Mononuclear cell (primary cell): Measurements from ENCODE around the gene PPP1R3E. TPM values are rescaled to one million over a fixed set of nuclear protein-coding genes. Genes with fewer than 3 reads are reported as not detected.

Experiments used
- H3K27me3 ChIP-seq: 2 replicates; pipeline ENCODE4 v1.6.0; 2011; ENCODE audit warnings: low read length, control low read depth; ENCODE audit not compliant: insufficient read depth
- H3K4me1 ChIP-seq: 2 replicates; pipeline ENCODE4 v1.5.1; 2011; ENCODE audit warnings: mild to moderate bottlenecking, low read length, control low read depth; ENCODE audit not compliant: insufficient read depth
- H3K4me3 ChIP-seq: 2 replicates; pipeline ENCODE4 v1.5.1; 2011; ENCODE audit warnings: mild to moderate bottlenecking, low read length, moderate library complexity
- H3K9me3 ChIP-seq: 2 replicates; pipeline ENCODE4 v1.5.1; 2011; ENCODE audit warnings: low read depth, mild to moderate bottlenecking, control low read depth, low read length
- total RNA-seq: library from RNA; depleted of rRNA; stranded (reverse); fragments of >200 nt; gene quantifications from one replicate; pipeline ENCODE4 v1.2.3, GENCODE V29; 2012

PPP1R3E gene, protein sequence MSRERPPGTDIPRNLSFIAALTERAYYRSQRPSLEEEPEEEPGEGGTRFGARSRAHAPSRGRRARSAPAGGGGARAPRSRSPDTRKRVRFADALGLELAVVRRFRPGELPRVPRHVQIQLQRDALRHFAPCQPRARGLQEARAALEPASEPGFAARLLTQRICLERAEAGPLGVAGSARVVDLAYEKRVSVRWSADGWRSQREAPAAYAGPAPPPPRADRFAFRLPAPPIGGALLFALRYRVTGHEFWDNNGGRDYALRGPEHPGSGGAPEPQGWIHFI
- 12.5 TPM for total RNA-seq

DNA sequence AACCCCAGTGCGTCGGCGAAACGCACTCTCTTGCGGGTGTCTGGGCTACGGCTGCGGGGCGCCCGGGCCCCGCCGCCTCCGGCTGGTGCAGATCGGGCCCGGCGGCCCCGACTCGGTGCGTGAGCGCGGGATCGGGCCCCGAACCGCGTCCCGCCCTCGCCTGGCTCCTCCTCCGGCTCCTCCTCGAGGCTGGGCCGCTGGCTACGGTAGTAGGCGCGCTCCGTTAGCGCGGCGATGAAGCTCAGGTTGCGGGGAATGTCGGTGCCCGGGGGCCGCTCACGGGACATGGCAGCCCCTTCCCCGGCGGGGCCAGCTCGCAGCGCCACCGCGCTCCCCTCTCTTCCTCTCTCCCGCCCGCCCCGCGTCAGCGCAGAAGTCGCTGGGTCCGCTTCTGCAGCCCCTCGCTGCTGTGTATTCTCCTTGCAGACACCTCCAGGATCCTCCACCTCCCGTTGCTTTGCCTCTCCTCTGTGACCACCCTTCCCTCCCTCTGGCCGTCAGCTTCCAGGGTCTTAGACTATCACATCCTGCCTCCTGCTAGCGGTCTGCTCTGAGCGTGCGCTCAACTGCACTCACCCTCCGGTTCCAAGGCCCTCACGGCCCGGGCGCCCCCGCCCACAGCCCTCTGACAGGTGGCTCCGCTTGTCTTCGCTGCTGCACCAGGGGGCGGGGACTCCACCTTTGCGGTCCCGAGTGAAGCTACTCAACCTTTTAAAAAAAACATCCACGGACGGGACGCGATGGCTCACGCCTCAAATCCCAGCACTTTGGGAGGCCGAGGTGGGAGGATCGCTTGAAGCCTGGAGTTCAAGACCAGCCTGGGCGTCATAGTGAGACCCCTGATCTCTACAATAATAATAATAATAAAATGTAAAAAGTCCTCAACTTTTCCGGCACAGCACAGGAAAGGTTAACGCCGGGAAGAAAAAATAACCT, at the start of gene PPP1R3E:
Gene PPP1R3E (minus strand): TSS at position 570 of the 936 bp plus-strand sequence. CDS start 283 bp downstream, at position 287.
- Histone ChIP-seq H3K9me3 (no peaks in the 10 kb centered on the region), H3K4me1 (peaks cover 44% of the 10 kb centered on the region), H3K4me3 (peak within 1 kb of the TSS; percentile 71), H3K27me3 (peaks cover 3% of the 10 kb centered on the region)

DNA sequence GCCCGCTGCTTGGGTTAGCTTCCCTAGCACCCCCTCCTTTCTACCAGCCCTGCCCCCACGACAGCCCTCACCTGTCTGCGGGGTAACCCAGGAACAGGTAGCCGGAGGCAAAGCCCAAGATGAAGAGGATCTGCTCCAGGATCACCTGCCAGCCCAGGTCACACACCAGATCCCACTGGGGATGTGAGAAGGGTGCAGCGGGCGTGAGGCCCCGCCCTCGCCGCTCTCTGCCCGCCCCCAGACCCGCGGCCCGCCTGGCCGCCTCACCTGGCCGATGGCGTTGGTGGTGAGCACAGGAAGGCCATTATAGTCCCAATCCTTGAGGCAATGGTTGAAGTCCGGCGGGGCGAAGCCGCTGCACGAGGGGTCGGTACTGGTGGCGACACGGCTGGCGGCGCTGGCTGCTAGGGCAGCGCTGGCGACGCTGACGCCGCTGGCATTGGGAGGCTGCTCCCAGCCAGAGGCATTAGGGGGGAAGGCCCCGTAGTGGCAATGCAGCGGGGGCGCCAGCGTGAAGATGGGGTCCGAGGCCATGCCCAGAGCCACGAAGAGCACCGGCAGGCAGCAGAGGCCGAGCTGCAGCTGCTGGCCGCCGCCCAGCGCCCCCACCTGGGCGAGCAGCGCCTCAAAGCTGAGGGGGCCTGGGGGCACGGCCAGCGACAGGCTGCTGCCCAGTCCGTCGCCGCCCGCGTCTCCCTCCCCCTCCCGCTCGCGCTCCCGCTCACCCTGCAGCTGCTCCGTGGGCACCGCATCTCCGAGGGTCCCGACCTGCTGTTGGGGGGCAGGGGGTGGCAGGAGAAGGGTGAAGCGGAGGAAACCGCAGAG, 49.2 kb upstream of the PPP1R3E start:
- Histone ChIP-seq H3K9me3 (no peaks in the 10 kb centered on the region), H3K4me1 (peaks cover 8% of the 10 kb centered on the region), H3K4me3 (peak overlapping the region; percentile 20), H3K27me3 (peaks cover 45% of the 10 kb centered on the region)

DNA sequence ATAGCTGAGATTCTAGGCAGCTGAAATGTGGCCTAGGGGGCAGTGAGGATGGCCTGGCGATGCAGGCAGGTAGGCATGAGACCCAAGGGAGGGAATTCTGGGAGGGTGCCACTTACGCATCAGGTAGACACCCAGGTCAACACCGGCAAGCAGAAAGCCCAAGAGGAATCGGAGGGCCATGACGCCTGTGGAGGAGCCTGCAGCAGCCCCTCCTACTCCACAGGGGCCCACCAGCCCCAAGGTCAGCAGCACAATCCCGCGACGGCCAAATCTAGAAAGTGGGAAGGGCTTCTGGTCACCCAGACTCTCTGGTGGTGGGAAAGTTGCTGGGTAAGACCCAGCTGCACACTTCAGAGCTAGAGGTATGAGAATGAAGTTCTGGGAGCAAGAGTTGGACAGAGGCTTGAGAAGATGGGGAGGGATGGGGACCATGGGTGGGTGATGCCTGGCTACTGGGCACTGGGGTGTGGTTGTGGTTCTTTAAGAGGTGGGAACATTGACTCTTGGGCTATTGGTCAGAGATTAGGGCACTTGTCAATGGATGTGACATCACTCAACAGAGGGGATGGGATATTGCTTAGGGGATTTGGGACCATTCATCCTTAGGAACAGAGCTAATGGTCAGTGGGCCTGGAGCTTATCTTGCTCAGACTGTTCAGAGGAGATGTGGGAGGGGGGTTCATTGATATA, 46.6 kb upstream of the PPP1R3E start:
- Histone ChIP-seq H3K4me1 (peaks cover 8% of the 10 kb centered on the region), H3K27me3 (peaks cover 38% of the 10 kb centered on the region), H3K4me3 (no peak overlapping the region), H3K9me3 (no peaks in the 10 kb centered on the region)

DNA sequence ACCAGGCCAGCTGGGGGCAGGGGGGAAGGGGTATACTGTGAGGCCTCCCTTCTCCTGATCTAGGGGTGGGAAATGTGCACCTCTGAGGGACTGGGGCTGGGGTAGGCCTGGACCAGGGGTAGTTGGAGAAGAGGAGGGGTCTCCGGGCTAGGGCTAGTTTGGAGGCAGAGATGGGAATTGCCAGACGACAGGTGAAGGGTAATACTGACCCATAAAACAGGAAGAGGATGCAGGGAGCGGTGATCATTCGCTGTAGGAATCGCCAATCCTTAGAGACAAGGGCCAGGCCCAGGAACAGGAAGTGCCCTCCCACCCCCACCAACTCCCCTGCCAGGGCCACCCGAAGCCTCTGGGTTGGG, 45.6 kb upstream of the PPP1R3E start:
- H3K4me1 ChIP-seq = peaks cover 8% of the 10 kb centered on the region
- no peak overlapping the region for H3K4me3 ChIP-seq
- peaks cover 28% of the 10 kb centered on the region for H3K27me3 ChIP-seq
- no peaks in the 10 kb centered on the region for H3K9me3 ChIP-seq

DNA sequence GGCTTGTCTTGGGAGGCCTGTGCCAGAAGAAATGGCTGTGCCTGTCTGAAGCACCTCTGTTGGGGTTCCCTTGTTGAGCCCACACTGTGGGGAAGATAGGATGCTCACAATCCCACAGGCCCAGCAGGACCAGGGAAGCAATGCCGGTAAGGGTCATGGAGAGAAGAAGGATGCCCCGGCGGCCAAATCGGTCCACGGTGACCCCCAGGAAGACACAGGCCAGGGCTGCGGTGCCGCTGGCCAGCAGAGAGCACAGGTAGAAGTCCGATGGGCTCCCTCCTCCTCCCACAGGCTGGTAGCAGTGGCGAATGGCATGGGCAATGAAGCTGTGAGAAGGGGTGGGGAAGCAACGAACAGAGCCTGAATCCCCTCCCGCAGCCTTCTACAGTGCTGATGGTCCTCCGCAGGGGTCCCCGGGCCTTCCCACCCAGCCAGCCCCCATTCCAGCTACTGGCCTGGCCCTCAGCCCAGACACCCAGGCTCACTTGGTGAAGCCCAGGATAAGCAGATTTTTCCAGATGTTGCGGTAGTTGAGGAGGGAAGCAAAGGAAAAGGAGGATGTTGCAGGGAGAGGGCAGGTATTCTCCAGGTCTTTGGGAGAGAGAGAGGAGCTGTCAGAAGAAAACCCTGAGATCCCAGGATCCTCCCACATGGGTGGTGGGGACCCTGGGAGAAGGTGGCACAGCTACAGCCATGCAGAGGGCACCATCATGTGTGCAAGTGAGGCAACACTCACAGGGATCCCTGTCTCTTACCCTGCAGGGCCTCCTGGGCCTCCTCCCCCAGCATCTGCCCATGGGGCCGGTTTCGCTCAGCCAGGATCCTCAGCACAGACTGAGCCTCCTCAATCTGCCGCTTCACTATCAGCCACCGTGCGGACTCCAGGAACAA, 45.0 kb upstream of the PPP1R3E start:
- Histone ChIP-seq H3K4me3 (no peak overlapping the region), H3K9me3 (no peaks in the 10 kb centered on the region), H3K27me3 (peaks cover 22% of the 10 kb centered on the region), H3K4me1 (peaks cover 8% of the 10 kb centered on the region)

DNA sequence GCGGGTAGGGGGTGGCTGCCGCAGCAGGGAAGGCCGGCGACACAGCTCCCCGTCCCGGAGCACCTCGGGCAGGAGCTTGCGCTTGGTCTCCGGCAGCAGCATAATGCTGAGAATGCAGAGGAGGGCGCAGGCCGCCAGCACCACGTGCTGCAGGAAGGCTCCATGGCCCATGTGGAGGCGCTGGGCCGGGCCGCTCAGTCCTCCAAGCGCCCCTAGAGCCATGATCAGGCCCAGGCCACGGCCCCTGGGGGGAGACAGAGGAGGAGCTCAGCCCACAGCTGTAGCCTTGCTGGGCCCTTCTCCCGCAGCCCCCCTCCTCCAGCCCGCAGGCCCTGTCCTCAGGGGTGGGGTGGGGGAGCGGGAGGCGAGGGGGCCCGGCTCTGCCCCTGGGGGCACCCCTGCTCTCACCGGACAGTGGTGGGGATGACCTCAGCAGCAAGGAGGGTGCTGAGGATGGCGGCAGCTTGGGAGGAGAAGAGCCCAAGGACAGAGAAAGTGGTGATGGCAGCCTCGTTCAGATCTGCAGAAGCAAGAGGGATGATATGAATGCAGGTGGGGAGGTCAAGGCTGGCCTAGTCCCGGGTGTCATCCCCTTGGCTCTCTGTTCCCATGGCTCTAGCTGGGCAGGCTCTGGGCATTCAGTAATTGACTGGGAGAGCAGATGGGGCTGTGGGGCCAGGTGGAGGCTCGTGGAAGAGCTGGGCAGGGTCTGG, 44.2 kb upstream of the PPP1R3E start:
- no peak overlapping the region for H3K4me3 ChIP-seq
- H3K9me3 ChIP-seq = no peaks in the 10 kb centered on the region
- H3K4me1 ChIP-seq = peaks cover 3% of the 10 kb centered on the region
- H3K27me3 ChIP-seq = peaks cover 16% of the 10 kb centered on the region

DNA sequence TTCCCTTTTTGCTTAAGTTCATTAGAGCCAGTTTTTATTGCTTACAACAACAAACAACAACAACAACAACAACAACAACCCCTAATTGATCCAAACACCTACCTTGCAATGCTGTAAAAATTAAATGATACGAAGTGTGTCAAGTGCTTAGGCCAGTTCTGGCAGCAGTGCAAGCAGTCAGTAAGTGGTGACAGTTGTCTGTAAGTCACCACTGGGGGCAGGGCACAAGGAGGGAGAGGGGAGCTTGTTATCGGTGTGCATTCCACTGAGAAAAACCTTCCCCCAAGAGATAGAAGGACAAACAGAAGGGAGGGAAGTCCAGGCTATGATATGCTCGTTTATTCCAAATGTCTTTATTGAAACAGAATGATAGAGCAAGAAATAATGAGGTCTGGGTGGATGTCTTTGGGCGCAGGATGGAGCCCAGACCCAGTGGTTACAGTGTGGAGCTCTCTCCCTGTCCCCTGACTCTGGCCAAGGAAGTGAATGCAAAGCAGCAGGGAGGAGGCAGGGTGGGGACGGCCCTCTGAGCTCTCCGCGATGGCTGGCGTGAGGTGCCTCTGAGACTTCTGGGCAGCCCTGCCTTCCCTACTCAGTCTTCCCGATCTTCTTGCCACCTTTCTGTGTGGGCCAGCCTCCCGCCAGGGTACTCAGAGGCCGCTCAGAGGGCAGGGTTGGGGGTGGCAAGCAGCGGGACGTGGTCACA, 43.5 kb upstream of the PPP1R3E start:
- Histone ChIP-seq H3K9me3 (no peaks in the 10 kb centered on the region), H3K27me3 (peaks cover 13% of the 10 kb centered on the region), H3K4me3 (no peak overlapping the region), H3K4me1 (no peaks in the 10 kb centered on the region)

DNA sequence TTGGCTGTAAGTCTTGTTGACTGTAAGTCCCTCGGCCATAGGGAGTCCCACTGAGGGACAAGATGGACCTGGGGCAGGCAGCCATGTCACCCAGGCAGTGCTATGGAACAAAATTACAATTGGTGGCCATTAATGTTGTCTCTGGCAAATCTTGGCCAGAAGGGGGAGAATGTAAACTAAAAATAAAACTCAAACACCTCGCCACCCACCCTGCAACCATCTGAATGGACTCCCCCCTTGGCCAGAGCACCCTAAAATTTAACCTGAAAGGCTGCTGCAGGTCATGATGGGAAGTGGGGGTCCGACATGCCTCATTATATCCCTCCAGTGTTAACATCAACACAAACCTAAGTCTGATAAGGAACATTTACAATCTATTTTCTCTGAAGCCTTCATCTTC, 41.8 kb upstream of the PPP1R3E start:
- H3K4me1 ChIP-seq = no peaks in the 10 kb centered on the region
- peaks cover 6% of the 10 kb centered on the region for H3K27me3 ChIP-seq
- H3K9me3 ChIP-seq = peaks cover 6% of the 10 kb centered on the region
- no peak overlapping the region for H3K4me3 ChIP-seq

DNA sequence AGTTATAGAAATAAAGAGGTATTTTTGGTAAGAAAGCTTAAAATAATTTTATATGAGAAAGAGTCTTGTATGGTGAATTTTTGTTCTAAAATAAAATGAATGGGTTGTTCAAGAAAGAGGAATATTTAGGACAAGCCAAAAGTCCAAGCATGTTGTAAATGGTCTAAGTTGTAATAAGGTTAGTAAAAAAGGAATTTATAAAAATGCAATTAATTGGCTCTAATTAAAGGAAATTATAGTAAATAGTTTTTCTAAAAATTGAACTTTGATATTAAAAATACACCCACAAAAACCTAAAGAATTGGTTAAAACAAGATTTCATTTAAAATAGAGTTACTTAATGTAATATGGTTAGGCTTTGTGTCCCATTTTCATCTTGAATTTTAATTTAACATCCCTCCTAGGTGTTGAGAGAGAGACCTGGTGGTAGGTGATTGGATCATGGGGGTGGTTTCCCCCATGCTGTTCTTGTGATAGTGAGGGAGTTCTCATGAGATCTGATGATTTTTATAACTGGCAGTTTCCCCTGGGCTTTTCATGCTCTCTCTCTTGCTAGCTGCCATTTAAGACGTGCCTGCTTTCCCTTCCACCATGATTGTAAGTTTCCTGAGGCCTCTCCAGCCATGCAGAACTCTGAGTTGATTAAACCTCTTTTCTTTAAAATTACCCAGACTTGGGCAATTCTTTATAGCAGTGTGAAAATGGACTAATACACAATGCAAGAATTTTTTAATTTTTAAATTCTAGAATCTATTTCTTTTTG, 37.0 kb upstream of the PPP1R3E start:
- Histone ChIP-seq H3K4me3 (no peak overlapping the region), H3K9me3 (peaks cover 10% of the 10 kb centered on the region), H3K4me1 (no peaks in the 10 kb centered on the region), H3K27me3 (peaks cover 11% of the 10 kb centered on the region)

DNA sequence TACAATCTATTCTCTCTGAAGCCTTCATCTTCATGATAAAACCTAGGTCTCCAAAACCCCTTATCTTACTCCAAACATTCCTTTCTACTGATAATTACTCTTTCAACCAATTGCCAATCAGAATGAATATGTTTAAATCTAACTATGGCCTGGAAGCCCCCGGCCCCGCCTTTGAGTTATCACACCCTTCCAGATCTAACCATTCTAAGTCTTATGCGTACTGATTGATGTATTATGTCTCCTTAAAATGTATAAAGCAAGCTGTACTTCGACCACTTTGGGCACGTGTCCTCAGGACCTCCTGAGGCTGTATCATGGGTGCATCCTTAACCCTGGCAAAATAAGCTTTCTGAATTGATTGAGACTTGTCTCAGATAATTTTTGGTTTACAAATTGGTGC, 33.0 kb upstream of the PPP1R3E start:
- peaks cover 7% of the 10 kb centered on the region for H3K27me3 ChIP-seq
- peaks cover 10% of the 10 kb centered on the region for H3K9me3 ChIP-seq
- no peaks in the 10 kb centered on the region for H3K4me1 ChIP-seq
- H3K4me3 ChIP-seq = no peak overlapping the region

DNA sequence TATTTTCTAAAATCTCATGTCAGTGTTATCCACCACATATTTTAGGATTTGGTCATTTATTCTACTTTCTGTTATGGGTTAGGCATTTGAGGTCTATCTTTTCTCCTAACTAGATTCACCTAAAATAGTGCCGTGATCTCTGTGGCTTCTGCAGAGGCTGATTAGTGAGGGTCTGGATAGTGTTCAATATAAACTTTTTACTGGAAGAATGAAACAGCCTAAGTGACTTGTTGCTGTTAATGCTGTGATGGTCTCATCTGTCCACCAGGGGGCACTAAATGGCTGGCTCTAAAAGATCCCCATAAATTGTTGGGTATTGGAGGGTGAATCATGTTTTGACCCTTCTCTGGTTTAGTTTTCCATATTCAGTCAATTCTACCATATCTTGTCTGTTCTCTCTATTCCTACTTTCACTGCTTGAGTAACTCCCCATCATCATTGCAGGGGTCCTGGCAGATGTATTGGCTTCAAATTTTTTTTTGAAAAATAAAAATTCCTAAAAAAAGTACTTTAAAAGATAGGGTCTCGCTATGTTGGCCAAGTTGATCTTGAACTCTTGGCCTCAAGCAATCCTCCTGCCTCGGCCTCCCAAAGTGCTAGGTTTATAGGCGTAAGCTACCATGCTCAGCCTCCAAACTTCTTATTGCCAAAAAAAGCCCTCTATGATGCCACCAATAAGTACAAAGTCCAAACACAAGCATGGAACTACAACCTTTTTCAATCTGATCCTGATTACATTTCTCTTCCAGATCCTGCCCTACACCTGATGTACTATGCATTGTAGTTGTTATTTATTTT, 25.5 kb upstream of the PPP1R3E start:
- Histone ChIP-seq H3K4me3 (no peak overlapping the region), H3K9me3 (no peaks in the 10 kb centered on the region), H3K27me3 (no peaks in the 10 kb centered on the region), H3K4me1 (peaks cover 10% of the 10 kb centered on the region)
